CD4-positive, alpha-beta T cell (primary cell): ENCODE data around the gene TLL1. TPM values are rescaled to one million over a fixed set of nuclear protein-coding genes. Genes with fewer than 3 reads are reported as not detected.

Source experiments
- ATAC-seq: fragments of 200-7000 bp; cut with Tn5 transposase; one replicate; pipeline ENCODE4 v1.10.0; 2022; ENCODE audit warnings: mild to moderate bottlenecking; ENCODE audit not compliant: poor library complexity
- CTCF ChIA-PET: fragments of 350-600 bp; sonication (Branson Sonifier 250); formaldehyde crosslinking; loops from one replicate; lab custom pipeline; 2021; ENCODE audit warnings: antibody characterized with exemption, inconsistent platforms; lab: Charles Lee
- POLR2A ChIA-PET: fragments of 350-600 bp; sonication (Branson Sonifier 250); formaldehyde crosslinking; loops from one replicate; lab custom pipeline; 2021; ENCODE audit warnings: antibody characterized with exemption, inconsistent platforms; lab: Charles Lee
- DNase-seq, 14 experiments: peaks; one replicate each; pipeline ENCODE4 v3.0.0-alpha.2; 2013 to 2020; ENCODE audit warnings: mixed read lengths in 2 of 14
- H3K27ac ChIP-seq, 2 donors: one replicate each; pipeline versions ENCODE4 v1.5.1 to v1.7.0; 2013; ENCODE audit warnings: low read length in 2 of 2, low read depth in 1 of 2, mild to moderate bottlenecking in 1 of 2
- H3K27me3 ChIP-seq, 2 experiments: 1 replicate in 1 of 2; 2 replicates in 1 of 2; pipeline versions ENCODE4 v1.6.1 to v1.7.0; 2013; ENCODE audit warnings: low read length in 2 of 2, control low read depth in 1 of 2, mild to moderate bottlenecking in 1 of 2, moderate library complexity in 1 of 2; ENCODE audit not compliant: insufficient read depth in 2 of 2, control insufficient read depth in 1 of 2
- H3K36me3 ChIP-seq: one replicate; pipeline ENCODE4 v1.6.1; 2013; ENCODE audit warnings: low read length, control low read depth; ENCODE audit not compliant: insufficient read depth
- H3K4me1 ChIP-seq: one replicate; pipeline ENCODE4 v1.6.1; 2013; ENCODE audit warnings: low read length, control low read depth; ENCODE audit not compliant: insufficient read depth
- H3K4me3 ChIP-seq: one replicate; pipeline ENCODE4 v1.5.1; 2013; ENCODE audit warnings: mild to moderate bottlenecking, low read length, moderate library complexity
- H3K9me3 ChIP-seq, 2 experiments: 1 replicate in 1 of 2; 2 replicates in 1 of 2; pipeline versions ENCODE4 v1.6.1 to v1.7.0; 2013; ENCODE audit warnings: low read length in 2 of 2, mild to moderate bottlenecking in 2 of 2, control low read depth in 1 of 2, moderate library complexity in 1 of 2; ENCODE audit not compliant: control insufficient read depth in 1 of 2, insufficient read depth in 1 of 2
- H3K27ac Mint-ChIP-seq: one replicate; pipeline ENCODE4 v1.8.0; 2020; ENCODE audit warnings: mixed read lengths
- H3K27me3 Mint-ChIP-seq: one replicate; pipeline ENCODE4 v1.8.0; 2021; ENCODE audit warnings: mixed read lengths
- H3K36me3 Mint-ChIP-seq: one replicate; pipeline ENCODE4 v1.8.0; 2021; ENCODE audit warnings: low read depth, mixed read lengths
- H3K4me1 Mint-ChIP-seq: one replicate; pipeline ENCODE4 v1.8.0; 2021; ENCODE audit warnings: low read depth, mixed read lengths
- H3K4me3 Mint-ChIP-seq: one replicate; pipeline ENCODE4 v1.8.0; 2020; ENCODE audit warnings: mild to moderate bottlenecking, mixed read lengths
- H3K9me3 Mint-ChIP-seq: one replicate; pipeline ENCODE4 v1.8.0; 2020; ENCODE audit warnings: mixed read lengths
- intact Hi-C, 2 experiments: fragments of 100-400 bp; cut with DNase I in 1 of 2; cut with micrococcal nuclease in 1 of 2; formaldehyde crosslinking; loops; one replicate each; pipeline versions ENCODE4 v1.15.1 to v1.9.0; 2023 to 2025; cut with DNase I, micrococcal nuclease
- total RNA-seq, 174 experiments: library from RNA in 2 of 174; stranded (reverse) in 2 of 174; gene quantifications; one replicate each; pipeline ENCODE4 v1.2.3 and lab custom pipeline; 2021 to 2026
- TF ChIP-seq, protein P1 (sequence below): fragments of 200-600 bp; IDR thresholded peaks from one replicate; pipeline ENCODE4 v1.8.0; 2022; ENCODE audit warnings: antibody characterized with exemption, mild to moderate bottlenecking

Gene TLL1
- total RNA-seq, 2 experiments from 2014 or later: not detected

- Histone ChIP-seq H3K27ac (no peak overlapping the region), H3K27me3 (no peaks in the 10 kb centered on the region), H3K4me1 (no peaks in the 10 kb centered on the region), H3K36me3 (no peaks in the 10 kb centered on the region), H3K4me3 (no peak overlapping the region), H3K9me3 (no peaks in the 10 kb centered on the region)
- TF ChIP-seq, protein P1, sequence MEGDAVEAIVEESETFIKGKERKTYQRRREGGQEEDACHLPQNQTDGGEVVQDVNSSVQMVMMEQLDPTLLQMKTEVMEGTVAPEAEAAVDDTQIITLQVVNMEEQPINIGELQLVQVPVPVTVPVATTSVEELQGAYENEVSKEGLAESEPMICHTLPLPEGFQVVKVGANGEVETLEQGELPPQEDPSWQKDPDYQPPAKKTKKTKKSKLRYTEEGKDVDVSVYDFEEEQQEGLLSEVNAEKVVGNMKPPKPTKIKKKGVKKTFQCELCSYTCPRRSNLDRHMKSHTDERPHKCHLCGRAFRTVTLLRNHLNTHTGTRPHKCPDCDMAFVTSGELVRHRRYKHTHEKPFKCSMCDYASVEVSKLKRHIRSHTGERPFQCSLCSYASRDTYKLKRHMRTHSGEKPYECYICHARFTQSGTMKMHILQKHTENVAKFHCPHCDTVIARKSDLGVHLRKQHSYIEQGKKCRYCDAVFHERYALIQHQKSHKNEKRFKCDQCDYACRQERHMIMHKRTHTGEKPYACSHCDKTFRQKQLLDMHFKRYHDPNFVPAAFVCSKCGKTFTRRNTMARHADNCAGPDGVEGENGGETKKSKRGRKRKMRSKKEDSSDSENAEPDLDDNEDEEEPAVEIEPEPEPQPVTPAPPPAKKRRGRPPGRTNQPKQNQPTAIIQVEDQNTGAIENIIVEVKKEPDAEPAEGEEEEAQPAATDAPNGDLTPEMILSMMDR: no peak
- Mint-ChIP-seq H3K4me1 (no peaks in the 10 kb centered on the region), H3K4me3 (no peak overlapping the region), H3K27me3 (no peaks in the 10 kb centered on the region), H3K36me3 (no peaks in the 10 kb centered on the region), H3K9me3 (peaks cover 10% of the 10 kb centered on the region), H3K27ac (no peak overlapping the region)
- ChIA-PET CTCF (no interaction called here), POLR2A (no interaction called here)
- no peak for DNase-seq
- intact Hi-C loops: no loop called here
- no peak for ATAC-seq
These were observed 74.0 kb downstream of the TLL1 start for GRCh38 chr4:165947019-165947418.

- DNase-seq (no peak), ATAC-seq (no peak)
- CTCF ChIA-PET: no interaction called here
- POLR2A ChIA-PET: no interaction called here
- H3K36me3 ChIP-seq: no peaks in the 10 kb centered on the region
- H3K9me3 ChIP-seq: no peaks in the 10 kb centered on the region
- TF ChIP-seq, protein P1: no peak
- H3K4me3 ChIP-seq: no peak overlapping the region
- no peaks in the 10 kb centered on the region for H3K27me3 Mint-ChIP-seq
- intact Hi-C loops: no loop called here
- peaks cover 22% of the 10 kb centered on the region for H3K9me3 Mint-ChIP-seq
- no peak overlapping the region for H3K27ac Mint-ChIP-seq
- no peaks in the 10 kb centered on the region for H3K4me1 Mint-ChIP-seq
- H3K4me1 ChIP-seq: no peaks in the 10 kb centered on the region
- no peak overlapping the region for H3K4me3 Mint-ChIP-seq
- H3K27me3 ChIP-seq: no peaks in the 10 kb centered on the region
- H3K36me3 Mint-ChIP-seq: no peaks in the 10 kb centered on the region
- H3K27ac ChIP-seq: no peak overlapping the region
These were observed 80.1 kb downstream of the TLL1 start for GRCh38 chr4:165953181-165953580.

GRCh38 chr4:165963621-165964020 lies 90.6 kb downstream of the TLL1 start:
- H3K36me3 ChIP-seq: no peaks in the 10 kb centered on the region
- H3K27ac ChIP-seq: no peak overlapping the region
- TF ChIP-seq, protein P1: no peak
- no peaks in the 10 kb centered on the region for H3K9me3 ChIP-seq
- no peak overlapping the region for H3K4me3 ChIP-seq
- Mint-ChIP-seq H3K27ac (no peak overlapping the region), H3K4me3 (no peak overlapping the region), H3K36me3 (no peaks in the 10 kb centered on the region), H3K27me3 (no peaks in the 10 kb centered on the region), H3K9me3 (peaks cover 18% of the 10 kb centered on the region), H3K4me1 (no peaks in the 10 kb centered on the region)
- intact Hi-C loops: no loop called here
- H3K27me3 ChIP-seq: no peaks in the 10 kb centered on the region
- CTCF ChIA-PET: no interaction called here
- no peaks in the 10 kb centered on the region for H3K4me1 ChIP-seq
- ATAC-seq (no peak), DNase-seq (no peak)
- POLR2A ChIA-PET: no interaction called here
